ENCODE data around the gene PICALM. TPM values are rescaled to one million over a fixed set of nuclear protein-coding genes. Genes with fewer than 3 reads are reported as not detected.

The PICALM gene
- total and polyA plus RNA-seq, 2 of the 4 experiments (the other 2 are of a cell fraction) = 235 to 453 TPM

- dilution Hi-C loops (cut with HindIII; ENCODE audit: low sequenced_read_pairs, unreplicated experiment) = no loop called here
- 0 out of 4 replicates have a peak, but pooled peaks cover 0 to 3% of the 10 kb centered on the region in 2 experiments for H3K79me1 ChIP-seq (ENCODE audit: low read depth in 1 of 2, low read length in 2 of 2)
- no peak for TF ChIP-seq SMC3 (IDR thresholded peaks at IDR 0.05; ENCODE audit: low read depth, low read length)
- TF ChIP-seq USF2 (IDR thresholded peaks at IDR 0.05; ENCODE audit: low read depth, low read length) = no peak
- no peak for TF ChIP-seq CTCF (conservative IDR thresholded peaks at IDR 0.05; ENCODE audit: low read depth, low read length)
- TF ChIP-seq FOS (IDR thresholded peaks at IDR 0.05; ENCODE audit: low read depth, low read length) = no peak
- no peak for TF ChIP-seq POLR2A (IDR thresholded peaks at IDR 0.05; ENCODE audit: low read depth, low read length)
- TF ChIP-seq RAD21 (IDR thresholded peaks at IDR 0.05; ENCODE audit: low read length) = no peak
- no peak for TF ChIP-seq MAZ (IDR thresholded peaks at IDR 0.05; ENCODE audit: borderline replicate concordance, low read depth, low read length)
- no peak for TF ChIP-seq NFE2L2 (IDR thresholded peaks at IDR 0.05; ENCODE audit: low read depth, low read length)
- no peak for TF ChIP-seq MXI1 (IDR thresholded peaks at IDR 0.05; ENCODE audit: borderline replicate concordance, low read depth, low read length)
- TF ChIP-seq BHLHE40 (IDR thresholded peaks at IDR 0.05; ENCODE audit: low read depth, low read length) = no peak
- TF ChIP-seq RFX5 (IDR thresholded peaks at IDR 0.05; ENCODE audit: low read depth, low read length) = no peak
- TF ChIP-seq CHD1 (IDR thresholded peaks at IDR 0.05; ENCODE audit: low read depth, low read length) = no peak
- TF ChIP-seq MAFK (IDR thresholded peaks at IDR 0.05; ENCODE audit: low read depth, low read length) = no peak
- no peak for TF ChIP-seq RCOR1 (IDR thresholded peaks at IDR 0.05; ENCODE audit: insufficient replicate concordance, low read length)
- no peak for TF ChIP-seq ELK1 (IDR thresholded peaks at IDR 0.05; ENCODE audit: borderline replicate concordance, low read depth, low read length)
- TF ChIP-seq CEBPB (IDR thresholded peaks at IDR 0.05; ENCODE audit: low read depth, low read length) = no peak
- intact Hi-C loops (cut with micrococcal nuclease) = no loop called here
- H3K14ac ChIP-seq (replicated peaks; ENCODE audit: low read depth, low read length) = no peak overlapping the region
- no peak overlapping the region for H4K8ac ChIP-seq (ENCODE audit: low read depth in 2 of 2, low read length in 2 of 2)
- H3K18ac ChIP-seq (ENCODE audit: low read depth, low read length) = no peak overlapping the region
- POLR2A ChIA-PET (ENCODE audit: unreplicated experiment) = no interaction called here
- no peak overlapping the region for H3K9ac ChIP-seq (ENCODE audit: low read depth, low read length)
- peaks cover 14% of the 10 kb centered on the region for H3K4me1 ChIP-seq (ENCODE audit: control insufficient read depth, insufficient read depth, low read length)
- no peaks in the 10 kb centered on the region for H3K36me3 ChIP-seq (ENCODE audit: control insufficient read depth, insufficient read depth, low read length)
- no peak overlapping the region for H3K27ac ChIP-seq (ENCODE audit: insufficient read depth, low read length)
- no peaks in the 10 kb centered on the region for H3K27me3 ChIP-seq (ENCODE audit: control insufficient read depth, insufficient read depth, low read length)
- DNase-seq (no peak), ATAC-seq (ENCODE audit: low read depth) (no peak)
- no peak overlapping the region for H4K5ac ChIP-seq (ENCODE audit: low read depth, low read length)
- no peak overlapping the region for H2AK9ac ChIP-seq (replicated peaks; ENCODE audit: low read depth, low read length, poor library complexity)
- no peak overlapping the region for H3K4ac ChIP-seq (ENCODE audit: low read depth, low read length)
- no peaks in the 10 kb centered on the region for H3K9me3 ChIP-seq (ENCODE audit: control insufficient read depth, insufficient read depth, low read length)
- no peak overlapping the region for H3K23ac ChIP-seq (ENCODE audit: low read depth, low read length)
- peaks cover 4% of the 10 kb centered on the region; the same call in 1 of the 2 replicates for H4K20me1 ChIP-seq (ENCODE audit: insufficient read depth, low read length)
- H2BK15ac ChIP-seq (ENCODE audit: low read depth, low read length) = no peak overlapping the region
- CTCF ChIA-PET = interaction anchor here (0.7 kb wide), 1 partner anchor 67 kb away, joined by 3 read pairs; no protein-coding TSS in a partner anchor
- no peak overlapping the region for H3K4me3 ChIP-seq (ENCODE audit: insufficient read depth, low read depth, low read length)
- WGBS, 2 experiments (ENCODE audit: extremely low coverage in 2 of 2, insufficient read length in 1 of 2) = 67% methylated on average over 1 of the region's 2 CpGs; no CpG with 5 or more reads in 1 of the 2 experiments
- H2AFZ ChIP-seq (replicated peaks; ENCODE audit: low read length, poor library complexity) = no peak overlapping the region
- no peak overlapping the region for H2BK5ac ChIP-seq (ENCODE audit: low read depth, low read length, poor library complexity, severe bottlenecking)
- no peak overlapping the region for H2BK120ac ChIP-seq (ENCODE audit: low read depth, low read length)
- no peak overlapping the region for H2AK5ac ChIP-seq (ENCODE audit: low read depth, low read length)
- H4K91ac ChIP-seq (ENCODE audit: insufficient read depth, low read depth, low read length) = no peak overlapping the region
- no peak overlapping the region for H3K56ac ChIP-seq (ENCODE audit: extremely low read depth, insufficient read depth, low read length)
- H3K9me1 ChIP-seq (ENCODE audit: insufficient read depth, low read length) = peaks cover 5% of the 10 kb centered on the region
- no peak overlapping the region for H2BK20ac ChIP-seq (ENCODE audit: low read depth, low read length)
- H3K4me2 ChIP-seq (ENCODE audit: low read depth, low read length) = no peak overlapping the region
- no TSS peak for BruUV-seq (replicated peaks)
- in situ Hi-C loops (cut with MboI; ENCODE audit: low sequenced_read_pairs) = no loop called here
Measured at GRCh38 chr11:85945296-85945695, 123.6 kb downstream of the PICALM start.

Measured in IMR-90 (cell line).